ENCODE results near the gene SIRPG.

SIRPG gene

GRCh38 chr20:1588533-1589460 lies 68.8 kb downstream of the SIRPG start:
- DNase-seq, result no peak

- no peak for DNase-seq
Observed at GRCh38 chr20:1587781-1588532, 69.6 kb downstream of the SIRPG start.

GRCh38 chr20:1579488-1579887 lies 78.1 kb downstream of the SIRPG start:
- no peak for DNase-seq
